ENCODE data around the gene KIF1B. TPM values are rescaled to one million over a fixed set of nuclear protein-coding genes. Genes with fewer than 3 reads are reported as not detected.

The KIF1B gene
- total and polyA plus RNA-seq, 12 donors: 12.9 to 67.2 (median 48.9) TPM

- TF ChIP-seq POLR2A (IDR thresholded peaks at IDR 0.05) (no peak), CTCF (IDR thresholded peaks at IDR 0.05) (no peak)
- intact Hi-C loops (cut with DNase I): no loop called here
- 88 to 98% (median 97%) methylated on average over 3 of the region's 3 CpGs for WGBS, 4 donors
- no peak overlapping the region for H3K27ac ChIP-seq
- no peak for DNase-seq
- peaks cover 0 to 46% of the 10 kb centered on the region in 2 donors for H3K36me3 ChIP-seq (replicated peaks in 1 of 2)
- H3K4me1 ChIP-seq (replicated peaks in 1 of 2): peaks cover 0 to 14% of the 10 kb centered on the region in 2 donors
- no peaks in the 10 kb centered on the region for H3K9me3 ChIP-seq (replicated peaks in 1 of 3)
- no peaks in the 10 kb centered on the region for H3K27me3 ChIP-seq
- H3K4me3 ChIP-seq: no peak overlapping the region
Measured at GRCh38 chr1:10280439-10281350, 70.3 kb downstream of the KIF1B start.

- WGBS, 4 donors: 62 to 73% (median 65%) methylated on average over 3 of the region's 3 CpGs
- Histone ChIP-seq H3K4me3 (no peak overlapping the region), H3K9me3 (replicated peaks in 1 of 3) (no peaks in the 10 kb centered on the region), H3K36me3 (replicated peaks in 1 of 2) (peaks cover 0 to 23% of the 10 kb centered on the region in 2 donors), H3K27ac (peak overlapping the region in 1 of 5 donors; percentile 40), H3K4me1 (replicated peaks in 1 of 2) (peaks cover 0 to 21% of the 10 kb centered on the region in 2 donors), H3K27me3 (no peaks in the 10 kb centered on the region)
- no peak for TF ChIP-seq CTCF (IDR thresholded peaks at IDR 0.05)
- peak in 2 of 7 donors; percentile 15 to 16 for DNase-seq
- intact Hi-C loops (cut with DNase I): no loop called here
Measured at GRCh38 chr1:10283318-10283984, 73.1 kb downstream of the KIF1B start.

GRCh38 chr1:10286244-10286643, 75.9 kb downstream of the KIF1B start:
- WGBS, 4 donors: 61 to 82% (median 74%) methylated on average over 2 to 3 of the region's 3 CpGs
- no peak overlapping the region for H3K4me3 ChIP-seq
- no peaks in the 10 kb centered on the region for H3K27me3 ChIP-seq
- peaks cover 0 to 19% of the 10 kb centered on the region in 2 donors for H3K36me3 ChIP-seq (replicated peaks in 1 of 2)
- intact Hi-C loops (cut with DNase I): no loop called here
- no peaks in the 10 kb centered on the region for H3K9me3 ChIP-seq (replicated peaks in 1 of 3)
- DNase-seq: no peak
- peak overlapping the region in 2 of 5 donors; percentile 16 to 48 for H3K27ac ChIP-seq
- peaks cover 0 to 22% of the 10 kb centered on the region in 2 donors for H3K4me1 ChIP-seq (replicated peaks in 1 of 2)
- no peak for TF ChIP-seq POLR2A (IDR thresholded peaks at IDR 0.05)
- no peak for TF ChIP-seq CTCF (IDR thresholded peaks at IDR 0.05)

GRCh38 chr1:10287023-10287645, 76.8 kb downstream of the KIF1B start:
- 37 to 52% (median 48%) methylated on average over 6 of the region's 6 CpGs for WGBS, 4 donors
- no peak overlapping the region for H3K4me3 ChIP-seq
- intact Hi-C loops (cut with DNase I): no loop called here
- DNase-seq: no peak
- peaks cover 2 to 22% of the 10 kb centered on the region in 2 donors for H3K4me1 ChIP-seq (replicated peaks in 1 of 2)
- no peaks in the 10 kb centered on the region for H3K9me3 ChIP-seq (replicated peaks in 1 of 3)
- TF ChIP-seq CTCF (IDR thresholded peaks at IDR 0.05) (no peak), POLR2A (IDR thresholded peaks at IDR 0.05) (no peak)
- peak overlapping the region in 3 of 5 donors; percentile 17 to 48 (median 44) for H3K27ac ChIP-seq
- H3K27me3 ChIP-seq: no peaks in the 10 kb centered on the region
- peaks cover 0 to 27% of the 10 kb centered on the region in 2 donors for H3K36me3 ChIP-seq (replicated peaks in 1 of 2)
